OCI-LY1 (cell line): Measurements from ENCODE around the gene MTUS2.

Experiments
- EZH2 ChIP-seq: fragments of 200-600 bp; sonication (generic), shearing (Covaris generic); IDR thresholded peaks from 2 replicates; pipeline ENCODE4 v1.8.0; 2017; ENCODE audit warnings: borderline replicate concordance, mixed run types, mild to moderate bottlenecking, antibody characterized with exemption, low read length, moderate library complexity, mixed read lengths
- TF ChIP-seq, protein P1 (sequence below): fragments of 200-600 bp; sonication (generic), shearing (Covaris generic); IDR thresholded peaks from 2 replicates; pipeline ENCODE4 v1.5.1; 2017; ENCODE audit warnings: mild to moderate bottlenecking, antibody characterized with exemption, low read length, moderate library complexity, mixed read lengths

DNA sequence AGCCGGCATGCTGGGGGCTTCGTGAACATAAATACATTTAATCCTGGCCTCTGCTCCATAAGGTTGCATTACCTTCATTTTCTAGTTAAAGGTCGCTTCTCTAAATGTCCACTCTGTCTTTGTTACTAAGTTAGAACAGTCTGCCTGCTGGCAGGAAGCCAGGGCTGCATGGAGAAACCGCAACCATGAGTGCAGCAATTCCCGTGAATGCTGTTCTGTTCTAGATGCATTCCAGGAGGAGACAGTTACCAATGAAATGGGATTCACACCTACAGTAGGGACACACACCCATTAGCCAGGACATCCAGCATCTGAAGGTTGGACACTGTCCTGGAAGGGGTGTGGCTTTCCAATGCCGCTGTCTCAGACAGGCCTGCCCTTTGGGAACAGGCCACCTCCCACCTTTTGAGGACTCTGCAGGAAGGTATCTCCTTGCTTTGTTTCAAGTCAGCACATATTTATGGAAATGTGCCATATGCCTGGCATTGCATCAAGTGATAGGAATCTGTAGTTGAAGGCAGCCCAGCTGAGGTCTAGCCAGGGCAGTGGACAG, 645.7 kb downstream of the MTUS2 start:
- TF ChIP-seq, protein P1, sequence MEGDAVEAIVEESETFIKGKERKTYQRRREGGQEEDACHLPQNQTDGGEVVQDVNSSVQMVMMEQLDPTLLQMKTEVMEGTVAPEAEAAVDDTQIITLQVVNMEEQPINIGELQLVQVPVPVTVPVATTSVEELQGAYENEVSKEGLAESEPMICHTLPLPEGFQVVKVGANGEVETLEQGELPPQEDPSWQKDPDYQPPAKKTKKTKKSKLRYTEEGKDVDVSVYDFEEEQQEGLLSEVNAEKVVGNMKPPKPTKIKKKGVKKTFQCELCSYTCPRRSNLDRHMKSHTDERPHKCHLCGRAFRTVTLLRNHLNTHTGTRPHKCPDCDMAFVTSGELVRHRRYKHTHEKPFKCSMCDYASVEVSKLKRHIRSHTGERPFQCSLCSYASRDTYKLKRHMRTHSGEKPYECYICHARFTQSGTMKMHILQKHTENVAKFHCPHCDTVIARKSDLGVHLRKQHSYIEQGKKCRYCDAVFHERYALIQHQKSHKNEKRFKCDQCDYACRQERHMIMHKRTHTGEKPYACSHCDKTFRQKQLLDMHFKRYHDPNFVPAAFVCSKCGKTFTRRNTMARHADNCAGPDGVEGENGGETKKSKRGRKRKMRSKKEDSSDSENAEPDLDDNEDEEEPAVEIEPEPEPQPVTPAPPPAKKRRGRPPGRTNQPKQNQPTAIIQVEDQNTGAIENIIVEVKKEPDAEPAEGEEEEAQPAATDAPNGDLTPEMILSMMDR, result no peak
- no peak for TF ChIP-seq EZH2
